ENCODE results near the gene SLAMF7.
A peak's percentile ranks its signal among the peaks of the same experiment; 100 is the strongest.
"Not testable (repeated sequence)": the region's sequence is repeated elsewhere in the genome, so short reads cannot be mapped to it uniquely, and the experiment has no call there.

Gene SLAMF7

GRCh38 chr1:160772331-160772730, 33.3 kb downstream of the SLAMF7 start:
- no peak for DNase-seq (ENCODE audit: low read depth in 2 of 2, low spot score in 1 of 2)

- no peak for DNase-seq (ENCODE audit: low read depth in 2 of 2, low spot score in 1 of 2)
Observed at GRCh38 chr1:160773093-160773492, 34.0 kb downstream of the SLAMF7 start.

- DNase-seq (ENCODE audit: low read depth in 2 of 2, low spot score in 1 of 2) = no peak
Observed at GRCh38 chr1:160774886-160775719, 36.1 kb downstream of the SLAMF7 start.

GRCh38 chr1:160776178-160776577, 37.1 kb downstream of the SLAMF7 start:
- DNase-seq (ENCODE audit: low read depth in 2 of 2, low spot score in 1 of 2) = no peak

- DNase-seq (ENCODE audit: low read depth in 2 of 2, low spot score in 1 of 2) = no peak
Observed at GRCh38 chr1:160777486-160778089, 38.5 kb downstream of the SLAMF7 start.

GRCh38 chr1:160778976-160779375, 39.9 kb downstream of the SLAMF7 start:
- no peak for DNase-seq (ENCODE audit: low read depth in 2 of 2, low spot score in 1 of 2)

- DNase-seq (ENCODE audit: low read depth in 2 of 2, low spot score in 1 of 2) = no peak
Observed at GRCh38 chr1:160779626-160780397, 40.8 kb downstream of the SLAMF7 start.

- no peak for DNase-seq (ENCODE audit: low read depth in 2 of 2, low spot score in 1 of 2)
Observed at GRCh38 chr1:160780398-160780755, 41.3 kb downstream of the SLAMF7 start.

- no peak for DNase-seq (ENCODE audit: low read depth in 2 of 2, low spot score in 1 of 2)
Observed at GRCh38 chr1:160781186-160781766, 42.2 kb downstream of the SLAMF7 start.

GRCh38 chr1:160781914-160782689, 43.1 kb downstream of the SLAMF7 start:
- no peak for DNase-seq (ENCODE audit: low read depth in 2 of 2, low spot score in 1 of 2)

GRCh38 chr1:160782988-160783765, 44.1 kb downstream of the SLAMF7 start:
- DNase-seq (ENCODE audit: low read depth in 2 of 2, low spot score in 1 of 2) = not testable (repeated sequence)

GRCh38 chr1:160789051-160789701, 50.1 kb downstream of the SLAMF7 start:
- DNase-seq (ENCODE audit: low read depth in 2 of 2, low spot score in 1 of 2) = no peak

GRCh38 chr1:160789702-160790611, 50.9 kb downstream of the SLAMF7 start:
- DNase-seq (ENCODE audit: low read depth in 2 of 2, low spot score in 1 of 2) = no peak

- DNase-seq (ENCODE audit: low read depth in 2 of 2, low spot score in 1 of 2) = no peak
Observed at GRCh38 chr1:160794376-160794775, 55.3 kb downstream of the SLAMF7 start.

GRCh38 chr1:160795951-160796383, 56.9 kb downstream of the SLAMF7 start, which contains the start of gene LY9:
LY9 (plus strand) TSS chr1:160796174; CDS start chr1:160796188, 14 bp downstream.
- DNase-seq (ENCODE audit: low read depth in 2 of 2, low spot score in 1 of 2) = peak; percentile 49 to 65

- no peak for DNase-seq (ENCODE audit: low read depth in 2 of 2, low spot score in 1 of 2)
Observed at GRCh38 chr1:160797271-160797709, 58.2 kb downstream of the SLAMF7 start.

- DNase-seq (ENCODE audit: low read depth in 2 of 2, low spot score in 1 of 2) = peak in 1 of 2 donors; percentile 27
Observed at GRCh38 chr1:160797861-160798273, 58.8 kb downstream of the SLAMF7 start.

GRCh38 chr1:160798439-160798838, 59.4 kb downstream of the SLAMF7 start:
- DNase-seq (ENCODE audit: low read depth in 2 of 2, low spot score in 1 of 2) = no peak

All from stimulated activated CD8-positive, alpha-beta memory T cell treated with anti-CD3 and anti-CD28 coated beads, Interleukin-4, amount 100 ng/mL, for 4 hours (primary cell).